Measurements from ENCODE around the gene MAEL. TPM values are rescaled to one million over a fixed set of nuclear protein-coding genes. Genes with fewer than 3 reads are reported as not detected.

Gene MAEL
- total RNA-seq, 4 donors from 2014 or later = 0.54 to 2.0 (median 0.90) TPM

GRCh38 chr1:166971252-166971651 lies 17.8 kb upstream of the MAEL start:
- H3K36me3 ChIP-seq = no peaks in the 10 kb centered on the region
- no peak overlapping the region for H3K27ac ChIP-seq
- H3K4me1 ChIP-seq = peaks cover 0 to 23% (median 0%) of the 10 kb centered on the region in 3 donors
- WGBS, 2 donors (ENCODE audit: low coverage in 1 of 2) = 76% methylated on average over 3 of the region's 3 CpGs; no CpG with 5 or more reads in 1 of the 2 donors
- no peak for TF ChIP-seq CTCF (IDR thresholded peaks at IDR 0.05)
- TF ChIP-seq EP300 (IDR thresholded peaks at IDR 0.05) = no peak
- TF ChIP-seq POLR2AphosphoS5 (IDR thresholded peaks at IDR 0.05) = no peak
- TF ChIP-seq POLR2A (IDR thresholded peaks at IDR 0.05) = no peak
- H3K27me3 ChIP-seq = peaks cover 3% of the 10 kb centered on the region
- no peak overlapping the region for H3K4me3 ChIP-seq
- ATAC-seq = no peak
- no peaks in the 10 kb centered on the region for H3K9me3 ChIP-seq

GRCh38 chr1:166972193-166972592 lies 16.9 kb upstream of the MAEL start:
- Histone ChIP-seq H3K27me3 (peaks cover 3% of the 10 kb centered on the region), H3K4me1 (peaks cover 0 to 30% (median 0%) of the 10 kb centered on the region in 3 donors), H3K9me3 (no peaks in the 10 kb centered on the region), H3K27ac (no peak overlapping the region), H3K4me3 (no peak overlapping the region), H3K36me3 (no peaks in the 10 kb centered on the region)
- WGBS, 2 donors (ENCODE audit: low coverage in 1 of 2) = 36 to 61% methylated on average over 3 of the region's 3 CpGs
- no peak for ATAC-seq
- TF ChIP-seq POLR2AphosphoS5 (IDR thresholded peaks at IDR 0.05) (no peak), CTCF (IDR thresholded peaks at IDR 0.05) (no peak), POLR2A (IDR thresholded peaks at IDR 0.05) (no peak), EP300 (IDR thresholded peaks at IDR 0.05) (no peak)

GRCh38 chr1:166972826-166973225 lies 16.3 kb upstream of the MAEL start:
- no peak for TF ChIP-seq POLR2A (IDR thresholded peaks at IDR 0.05)
- no peak for TF ChIP-seq POLR2AphosphoS5 (IDR thresholded peaks at IDR 0.05)
- TF ChIP-seq EP300 (IDR thresholded peaks at IDR 0.05) = no peak
- no peak for TF ChIP-seq CTCF (IDR thresholded peaks at IDR 0.05)
- no peak for ATAC-seq
- 25 to 86% methylated on average over 1 of the region's 2 CpGs for WGBS, 2 donors (ENCODE audit: low coverage in 1 of 2)

GRCh38 chr1:166974647-166975345 lies 14.3 kb upstream of the MAEL start:
- TF ChIP-seq CTCF (IDR thresholded peaks at IDR 0.05) (no peak), POLR2A (IDR thresholded peaks at IDR 0.05) (no peak), POLR2AphosphoS5 (IDR thresholded peaks at IDR 0.05) (no peak), EP300 (IDR thresholded peaks at IDR 0.05) (no peak)
- Histone ChIP-seq H3K4me1 (peaks cover 0 to 30% (median 0%) of the 10 kb centered on the region in 3 donors), H3K4me3 (peak overlapping the region; percentile 59 to 75), H3K36me3 (no peaks in the 10 kb centered on the region), H3K27ac (peak overlapping the region in 3 of 4 donors; percentile 67 to 86 (median 80)), H3K9me3 (no peaks in the 10 kb centered on the region), H3K27me3 (peaks cover 3% of the 10 kb centered on the region)
- no peak for ATAC-seq
- WGBS, 2 donors (ENCODE audit: low coverage in 1 of 2) = 1 to 2% methylated on average over 7 to 16 of the region's 17 CpGs

More at GRCh38 chr1:166972826-166973225, 16.3 kb upstream of the MAEL start:
- Histone ChIP-seq H3K27ac (no peak overlapping the region), H3K36me3 (no peaks in the 10 kb centered on the region), H3K9me3 (no peaks in the 10 kb centered on the region), H3K4me1 (peaks cover 0 to 30% (median 0%) of the 10 kb centered on the region in 3 donors), H3K4me3 (no peak overlapping the region), H3K27me3 (peaks cover 3% of the 10 kb centered on the region)

Data from gastroesophageal sphincter (tissue), 4 donors.